Stimulated activated CD8-positive, alpha-beta memory T cell treated with anti-CD3 and anti-CD28 coated beads, Interleukin-7, amount 100 ng/mL, for 24 hours (primary cell): ENCODE results near the gene HEPHL1.
"Not testable (repeated sequence)": the region's sequence is repeated elsewhere in the genome, so short reads cannot be mapped to it uniquely, and the experiment has no call there.

Experiments
- DNase-seq: peaks from one replicate; pipeline ENCODE4 v3.0.0-alpha.2; 2020; ENCODE audit warnings: low read depth

HEPHL1 gene

GRCh38 chr11:94020777-94021481, at the start of gene HEPHL1:
HEPHL1 (plus strand) TSS chr11:94021354; CDS start chr11:94021369, 15 bp downstream.
- DNase-seq = no peak

- no peak for DNase-seq
Measured at GRCh38 chr11:93972790-93973189, 48.4 kb upstream of the HEPHL1 start.

- not testable (repeated sequence) for DNase-seq
Measured at GRCh38 chr11:93973322-93974051, 47.7 kb upstream of the HEPHL1 start.

GRCh38 chr11:93974759-93975158, 46.4 kb upstream of the HEPHL1 start:
- no peak for DNase-seq

GRCh38 chr11:93976577-93977254, 44.4 kb upstream of the HEPHL1 start:
- DNase-seq = not testable (repeated sequence)

- no peak for DNase-seq
Measured at GRCh38 chr11:93983542-93984195, 37.5 kb upstream of the HEPHL1 start.

- no peak for DNase-seq
Measured at GRCh38 chr11:93984196-93984567, 37.0 kb upstream of the HEPHL1 start.

- DNase-seq = no peak
Measured at GRCh38 chr11:93984936-93985335, 36.2 kb upstream of the HEPHL1 start.

GRCh38 chr11:93986716-93987115, 34.4 kb upstream of the HEPHL1 start:
- no peak for DNase-seq

GRCh38 chr11:93988455-93988854, 32.7 kb upstream of the HEPHL1 start:
- DNase-seq = no peak

GRCh38 chr11:93988912-93989311, 32.2 kb upstream of the HEPHL1 start:
- DNase-seq = no peak

- no peak for DNase-seq
Measured at GRCh38 chr11:93993747-93994146, 27.4 kb upstream of the HEPHL1 start.

- no peak for DNase-seq
Measured at GRCh38 chr11:93997741-93998140, 23.4 kb upstream of the HEPHL1 start.

- no peak for DNase-seq
Measured at GRCh38 chr11:94000659-94001058, 20.5 kb upstream of the HEPHL1 start.

- DNase-seq = no peak
Measured at GRCh38 chr11:94002226-94002625, 18.9 kb upstream of the HEPHL1 start.

GRCh38 chr11:94007426-94007825, 13.7 kb upstream of the HEPHL1 start:
- no peak for DNase-seq

- DNase-seq = no peak
Measured at GRCh38 chr11:94007906-94008305, 13.2 kb upstream of the HEPHL1 start.

- DNase-seq = no peak
Measured at GRCh38 chr11:94010136-94010535, 11.0 kb upstream of the HEPHL1 start.

- DNase-seq = no peak
Measured at GRCh38 chr11:94011478-94011877, 9.7 kb upstream of the HEPHL1 start.

- no peak for DNase-seq
Measured at GRCh38 chr11:94017446-94017845, 3.7 kb upstream of the HEPHL1 start.

GRCh38 chr11:94018721-94019120, 2.4 kb upstream of the HEPHL1 start:
- no peak for DNase-seq

- DNase-seq = no peak
Measured at GRCh38 chr11:94023856-94024255, 2.7 kb downstream of the HEPHL1 start.

GRCh38 chr11:94024547-94024946, 3.4 kb downstream of the HEPHL1 start:
- DNase-seq = no peak
